NCI-H1930 (cell line): ENCODE data around the gene ABCC8.
A peak's percentile ranks its signal among the peaks of the same experiment; 100 is the strongest.
"Not testable (repeated sequence)": the region's sequence is repeated elsewhere in the genome, so short reads cannot be mapped to it uniquely, and the experiment has no call there.

Experiments
- DNase-seq, 2 experiments: peaks; one replicate each; lab custom pipeline; 2025; lab: John Stamatoyannopoulos, UW

ABCC8 gene

GRCh38 chr11:17428925-17429324, 47.7 kb downstream of the ABCC8 start:
- no peak for DNase-seq

- no peak for DNase-seq
Measured at GRCh38 chr11:17428261-17428660, 48.4 kb downstream of the ABCC8 start.

- not testable (repeated sequence) for DNase-seq
Measured at GRCh38 chr11:17426233-17426632, 50.4 kb downstream of the ABCC8 start.

- DNase-seq: no peak
Measured at GRCh38 chr11:17423533-17424310, 52.9 kb downstream of the ABCC8 start.

- DNase-seq: no peak
Measured at GRCh38 chr11:17421781-17422180, 54.9 kb downstream of the ABCC8 start.

- DNase-seq: no peak
Measured at GRCh38 chr11:17418444-17419081, 58.1 kb downstream of the ABCC8 start.

- no peak for DNase-seq
Measured at GRCh38 chr11:17416492-17416891, 60.2 kb downstream of the ABCC8 start.

GRCh38 chr11:17415523-17416104, 61.0 kb downstream of the ABCC8 start:
- DNase-seq: no peak

GRCh38 chr11:17414992-17415391, 61.7 kb downstream of the ABCC8 start:
- no peak for DNase-seq

GRCh38 chr11:17414317-17414737, 62.3 kb downstream of the ABCC8 start:
- DNase-seq: no peak

GRCh38 chr11:17413414-17414316, 63.0 kb downstream of the ABCC8 start:
- DNase-seq: peak; percentile 40 to 41

GRCh38 chr11:17412488-17413180, 64.0 kb downstream of the ABCC8 start:
- DNase-seq: no peak

- DNase-seq: no peak
Measured at GRCh38 chr11:17411418-17411817, 65.2 kb downstream of the ABCC8 start.

- DNase-seq: no peak
Measured at GRCh38 chr11:17410606-17411379, 65.9 kb downstream of the ABCC8 start.

GRCh38 chr11:17408641-17409040, 68.0 kb downstream of the ABCC8 start:
- DNase-seq: no peak

GRCh38 chr11:17408026-17408425, 68.6 kb downstream of the ABCC8 start:
- no peak for DNase-seq

GRCh38 chr11:17407575-17407974, 69.1 kb downstream of the ABCC8 start:
- no peak for DNase-seq

- DNase-seq: no peak
Measured at GRCh38 chr11:17406818-17407149, 69.9 kb downstream of the ABCC8 start.

- no peak for DNase-seq
Measured at GRCh38 chr11:17406082-17406817, 70.4 kb downstream of the ABCC8 start.
